Natural killer cell treated with Interleukin-12 subunit alpha and Interleukin-12 subunit beta and Interleukin-15 and Interleukin-18, amount 100 ng/mL, for 72 hours (primary cell): ENCODE measurements around the gene NLRP10. TPM values are rescaled to one million over a fixed set of nuclear protein-coding genes. Genes with fewer than 3 reads are reported as not detected.
A peak's percentile ranks its signal among the peaks of the same experiment; 100 is the strongest.

Experiments used
- ATAC-seq, 2 donors: fragments of 150-1000 bp; cut with Tn5 transposase in 1 of 2; sonication (Bioruptor Pico), chemical (Tn5 transposase) in 1 of 2; 2 replicates each; pipeline ENCODE4 v1.10.0; 2021
- DNase-seq: peaks from one replicate; pipeline ENCODE4 v3.0.0; 2022; ENCODE audit warnings: low spot score
- H3K27ac Mint-ChIP-seq, 2 donors: 1 replicate in 1 of 2; 2 replicates in 1 of 2; pipeline ENCODE4 v1.8.0; 2022; ENCODE audit warnings: mixed read lengths in 2 of 2, mild to moderate bottlenecking in 1 of 2, moderate library complexity in 1 of 2
- H3K27me3 Mint-ChIP-seq, 2 donors: 1 replicate in 1 of 2; 2 replicates in 1 of 2; pipeline ENCODE4 v1.8.0; 2022; ENCODE audit warnings: mixed read lengths in 2 of 2
- H3K36me3 Mint-ChIP-seq: one replicate; pipeline ENCODE4 v1.8.0; 2022; ENCODE audit warnings: mixed read lengths
- H3K4me1 Mint-ChIP-seq, 2 donors: 1 replicate in 1 of 2; 2 replicates in 1 of 2; pipeline ENCODE4 v1.8.0; 2022; ENCODE audit warnings: low read depth in 2 of 2, mixed read lengths in 2 of 2, mild to moderate bottlenecking in 1 of 2
- H3K4me3 Mint-ChIP-seq: one replicate; pipeline ENCODE4 v1.8.0; 2022; ENCODE audit warnings: mixed read lengths
- H3K9me3 Mint-ChIP-seq: 2 replicates; pipeline ENCODE4 v1.8.0; 2022; ENCODE audit warnings: mixed read lengths
- total RNA-seq, 2 donors: library from RNA; stranded (reverse); gene quantifications; one replicate each; pipeline ENCODE4 v1.2.3, GENCODE V29; 2022

The NLRP10 gene, protein sequence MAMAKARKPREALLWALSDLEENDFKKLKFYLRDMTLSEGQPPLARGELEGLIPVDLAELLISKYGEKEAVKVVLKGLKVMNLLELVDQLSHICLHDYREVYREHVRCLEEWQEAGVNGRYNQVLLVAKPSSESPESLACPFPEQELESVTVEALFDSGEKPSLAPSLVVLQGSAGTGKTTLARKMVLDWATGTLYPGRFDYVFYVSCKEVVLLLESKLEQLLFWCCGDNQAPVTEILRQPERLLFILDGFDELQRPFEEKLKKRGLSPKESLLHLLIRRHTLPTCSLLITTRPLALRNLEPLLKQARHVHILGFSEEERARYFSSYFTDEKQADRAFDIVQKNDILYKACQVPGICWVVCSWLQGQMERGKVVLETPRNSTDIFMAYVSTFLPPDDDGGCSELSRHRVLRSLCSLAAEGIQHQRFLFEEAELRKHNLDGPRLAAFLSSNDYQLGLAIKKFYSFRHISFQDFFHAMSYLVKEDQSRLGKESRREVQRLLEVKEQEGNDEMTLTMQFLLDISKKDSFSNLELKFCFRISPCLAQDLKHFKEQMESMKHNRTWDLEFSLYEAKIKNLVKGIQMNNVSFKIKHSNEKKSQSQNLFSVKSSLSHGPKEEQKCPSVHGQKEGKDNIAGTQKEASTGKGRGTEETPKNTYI
- total RNA-seq = not detected

DNA sequence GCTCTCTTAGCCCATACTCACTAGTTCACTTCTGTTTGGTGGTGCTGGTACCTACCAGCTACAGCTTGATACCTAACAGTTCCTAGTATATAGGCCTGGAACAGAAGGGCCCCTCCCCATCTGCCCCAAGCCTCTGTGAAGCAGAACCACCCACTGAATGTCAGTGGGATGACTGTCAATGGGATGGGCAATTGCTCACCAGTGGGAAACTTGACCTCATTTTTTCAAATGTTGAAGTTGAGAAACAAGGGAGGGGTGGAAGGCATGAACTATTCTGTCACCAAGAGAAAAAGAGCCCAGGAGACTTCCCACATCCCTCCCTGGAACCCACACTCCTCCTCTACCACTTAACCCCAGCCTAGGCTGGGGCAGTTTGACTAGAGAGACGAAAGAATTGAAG lies at the start of gene NLRP10:
Gene NLRP10 (minus strand): TSS at position 62 of the 400 bp plus-strand sequence. CDS start 1,952 bp downstream, outside the sequence.
- no peak within 1 kb of the TSS for H3K4me3 Mint-ChIP-seq
- no peak within 1 kb of the TSS for H3K27ac Mint-ChIP-seq
- no peaks in the 10 kb centered on the region for H3K4me1 Mint-ChIP-seq
- no peak for DNase-seq
- no peak for ATAC-seq
- H3K27me3 Mint-ChIP-seq = peaks cover 25 to 45% of the 10 kb centered on the region in 2 donors
- no peaks in the 10 kb centered on the region for H3K9me3 Mint-ChIP-seq
- no peaks in the 10 kb centered on the region for H3K36me3 Mint-ChIP-seq

DNA sequence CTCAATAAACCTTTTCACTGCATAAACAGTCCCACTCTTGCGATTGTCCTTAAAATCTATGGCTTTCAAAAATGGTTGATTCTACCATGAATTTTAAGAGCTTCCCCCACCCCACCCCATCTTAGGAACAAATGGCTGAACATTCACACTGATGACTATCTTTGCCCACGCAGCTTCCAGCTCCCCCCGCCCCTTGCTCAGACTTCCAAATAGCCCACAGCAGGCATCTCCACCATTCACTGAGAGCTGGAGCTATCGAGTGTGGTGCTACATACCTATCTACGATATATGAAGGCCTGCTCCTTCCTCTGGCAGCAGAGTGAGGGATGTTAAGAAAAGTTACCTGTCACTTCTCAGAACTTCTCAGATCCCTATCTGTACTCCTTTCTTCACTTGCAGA lies 48.6 kb upstream of the NLRP10 start:
- peaks cover 5 to 6% of the 10 kb centered on the region in 2 donors for H3K4me1 Mint-ChIP-seq
- ATAC-seq = no peak
- DNase-seq = no peak
- peaks cover 39 to 42% of the 10 kb centered on the region in 2 donors for H3K27me3 Mint-ChIP-seq
- H3K27ac Mint-ChIP-seq = no peak overlapping the region
- H3K36me3 Mint-ChIP-seq = no peaks in the 10 kb centered on the region
- H3K9me3 Mint-ChIP-seq = no peaks in the 10 kb centered on the region
- no peak overlapping the region for H3K4me3 Mint-ChIP-seq

DNA sequence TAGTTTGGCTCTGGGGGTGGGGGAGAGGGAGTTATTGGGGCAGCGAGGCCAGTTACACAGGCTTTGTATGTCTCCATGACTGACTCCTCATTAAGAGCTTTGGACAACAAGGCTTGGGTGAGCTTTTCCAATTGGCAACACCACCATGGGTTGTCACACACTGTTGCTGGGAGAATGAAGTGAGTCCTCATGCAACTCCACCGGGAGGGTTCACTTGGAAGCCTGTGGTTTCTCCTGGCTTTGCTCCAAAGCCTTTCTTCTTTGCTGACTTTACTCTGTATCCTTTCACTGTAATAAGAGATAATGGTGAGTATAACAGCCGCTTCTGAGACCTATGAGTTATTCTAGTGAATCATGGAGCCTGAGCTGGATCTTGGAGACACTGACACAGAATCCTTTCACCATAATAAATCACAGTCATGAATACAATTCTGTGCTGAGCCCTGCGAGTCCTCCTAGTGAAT lies 46.8 kb upstream of the NLRP10 start:
- H3K4me3 Mint-ChIP-seq = no peak overlapping the region
- H3K4me1 Mint-ChIP-seq = no peaks in the 10 kb centered on the region
- no peaks in the 10 kb centered on the region for H3K9me3 Mint-ChIP-seq
- no peak for ATAC-seq
- H3K27me3 Mint-ChIP-seq = peaks cover 25 to 30% of the 10 kb centered on the region in 2 donors
- H3K27ac Mint-ChIP-seq = no peak overlapping the region
- no peaks in the 10 kb centered on the region for H3K36me3 Mint-ChIP-seq
- DNase-seq = no peak

DNA sequence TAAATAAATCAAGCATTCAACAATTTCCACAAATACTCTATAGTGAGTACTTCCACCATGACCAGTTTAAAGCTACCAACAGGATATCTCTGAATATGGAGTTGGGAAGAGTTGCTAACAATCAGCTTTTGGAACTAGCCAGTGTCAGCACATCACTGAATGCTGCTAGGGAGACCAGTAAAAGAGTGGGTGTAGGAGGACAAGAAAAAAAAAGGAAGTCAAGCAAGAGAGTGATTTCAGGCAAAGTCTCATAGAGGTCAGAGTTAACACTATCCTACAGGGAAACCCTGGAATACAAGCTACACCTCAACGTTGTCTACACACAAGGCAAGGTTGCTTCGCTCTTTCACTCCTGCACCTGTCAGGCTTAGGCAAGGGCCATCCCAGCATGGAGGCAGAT lies 46.1 kb upstream of the NLRP10 start:
- Mint-ChIP-seq H3K27ac (no peak overlapping the region), H3K36me3 (no peaks in the 10 kb centered on the region), H3K9me3 (no peaks in the 10 kb centered on the region), H3K4me3 (no peak overlapping the region), H3K27me3 (peaks cover 24 to 25% of the 10 kb centered on the region in 2 donors), H3K4me1 (no peaks in the 10 kb centered on the region)
- DNase-seq (no peak), ATAC-seq (no peak)

- no peaks in the 10 kb centered on the region for H3K9me3 Mint-ChIP-seq
- H3K27ac Mint-ChIP-seq = no peak overlapping the region
- H3K36me3 Mint-ChIP-seq = no peaks in the 10 kb centered on the region
- no peaks in the 10 kb centered on the region for H3K4me1 Mint-ChIP-seq
- H3K27me3 Mint-ChIP-seq = peaks cover 13 to 14% of the 10 kb centered on the region in 2 donors
- ATAC-seq (no peak), DNase-seq (no peak)
- H3K4me3 Mint-ChIP-seq = no peak overlapping the region
Measured at GRCh38 chr11:8009856-8010255, 44.6 kb upstream of the NLRP10 start.

DNA sequence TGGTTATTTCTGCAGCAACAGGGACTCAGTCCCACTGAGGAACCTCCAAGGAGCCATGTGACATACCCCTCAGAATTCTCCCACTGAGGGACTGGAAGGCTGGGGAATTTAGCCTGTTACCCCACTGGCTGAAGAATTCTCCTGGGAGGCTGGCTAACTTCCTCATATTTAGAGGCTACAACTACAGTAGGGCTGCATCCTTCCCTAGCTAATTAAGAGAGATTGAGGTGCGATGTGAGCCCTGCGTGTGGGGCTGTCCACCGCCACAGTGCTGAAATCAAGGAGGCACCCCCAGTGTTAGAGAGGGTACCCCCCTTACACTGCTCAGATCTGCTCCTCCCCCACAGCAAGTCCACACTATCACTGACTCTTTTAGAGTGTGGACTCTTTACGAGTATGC lies 43.0 kb upstream of the NLRP10 start:
- Mint-ChIP-seq H3K4me3 (no peak overlapping the region), H3K9me3 (no peaks in the 10 kb centered on the region), H3K27me3 (peaks cover 5 to 7% of the 10 kb centered on the region in 2 donors), H3K4me1 (no peaks in the 10 kb centered on the region), H3K36me3 (no peaks in the 10 kb centered on the region), H3K27ac (no peak overlapping the region)
- ATAC-seq (no peak), DNase-seq (no peak)

DNA sequence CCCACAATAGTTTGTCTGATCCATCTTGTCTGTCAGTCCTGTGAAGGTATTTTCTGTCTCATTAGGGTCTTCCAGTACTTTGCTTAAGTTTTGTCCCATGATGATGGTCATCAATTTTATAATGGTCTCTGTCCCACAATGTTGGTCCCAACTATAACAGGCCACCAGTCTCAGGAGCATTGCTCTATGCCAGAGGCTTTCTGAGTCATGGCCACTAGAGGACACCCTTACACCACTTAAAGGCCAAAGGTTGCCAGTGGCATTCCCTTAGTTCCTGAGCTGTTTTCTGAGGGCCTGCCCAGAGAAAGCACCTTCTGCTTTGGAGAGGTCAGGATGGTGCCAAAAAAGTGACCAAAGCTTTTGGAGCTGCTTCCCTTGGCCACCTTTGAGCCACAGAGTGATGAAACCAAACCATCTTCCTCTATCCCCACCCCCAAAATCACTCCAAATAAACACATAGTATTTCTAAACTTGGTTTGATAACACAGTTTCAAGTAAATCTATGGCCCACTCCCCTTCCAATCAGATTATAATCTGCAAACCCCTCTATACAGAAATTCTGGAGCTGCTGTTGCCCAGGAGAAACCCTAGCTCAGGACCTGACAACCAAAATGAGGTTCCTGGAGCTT lies 41.2 kb upstream of the NLRP10 start:
- no peak overlapping the region for H3K4me3 Mint-ChIP-seq
- H3K27me3 Mint-ChIP-seq = peaks cover 5 to 7% of the 10 kb centered on the region in 2 donors
- ATAC-seq (peak; percentile 55 to 68), DNase-seq (no peak)
- H3K9me3 Mint-ChIP-seq = no peaks in the 10 kb centered on the region
- H3K27ac Mint-ChIP-seq = no peak overlapping the region
- no peaks in the 10 kb centered on the region for H3K36me3 Mint-ChIP-seq
- no peaks in the 10 kb centered on the region for H3K4me1 Mint-ChIP-seq

DNA sequence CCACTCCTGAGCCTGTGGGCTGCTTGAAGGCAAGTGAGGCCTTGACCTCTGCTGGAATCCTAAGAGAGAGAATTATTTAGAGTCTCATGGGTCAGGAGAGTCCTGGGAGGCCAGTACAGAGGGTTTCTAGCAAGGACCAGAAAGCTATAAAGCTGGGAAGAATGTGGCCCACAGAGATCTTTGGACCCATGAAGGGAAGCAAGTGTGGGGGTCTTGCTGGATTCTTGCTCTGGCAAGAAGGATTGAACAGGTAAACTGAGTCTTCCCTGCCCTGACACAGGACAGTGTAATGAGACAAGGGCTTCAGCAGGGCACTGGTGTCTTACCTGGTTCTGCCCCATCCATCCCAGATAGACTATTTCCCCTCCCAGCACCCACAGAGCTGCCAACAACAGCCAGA lies 40.3 kb upstream of the NLRP10 start:
- Mint-ChIP-seq H3K36me3 (no peaks in the 10 kb centered on the region), H3K27ac (no peak overlapping the region), H3K27me3 (peaks cover 5 to 7% of the 10 kb centered on the region in 2 donors), H3K9me3 (no peaks in the 10 kb centered on the region), H3K4me1 (no peaks in the 10 kb centered on the region), H3K4me3 (no peak overlapping the region)
- ATAC-seq (peak in 1 of 2 donors; percentile 16), DNase-seq (no peak)

- no peaks in the 10 kb centered on the region for H3K27me3 Mint-ChIP-seq
- H3K36me3 Mint-ChIP-seq = peaks cover 10% of the 10 kb centered on the region
- no peaks in the 10 kb centered on the region for H3K9me3 Mint-ChIP-seq
- H3K27ac Mint-ChIP-seq = no peak overlapping the region
- ATAC-seq (peak in 1 of 2 donors; percentile 18), DNase-seq (no peak)
- H3K4me1 Mint-ChIP-seq = no peaks in the 10 kb centered on the region
- H3K4me3 Mint-ChIP-seq = no peak overlapping the region
Measured at GRCh38 chr11:8004008-8004407, 38.8 kb upstream of the NLRP10 start.

DNA sequence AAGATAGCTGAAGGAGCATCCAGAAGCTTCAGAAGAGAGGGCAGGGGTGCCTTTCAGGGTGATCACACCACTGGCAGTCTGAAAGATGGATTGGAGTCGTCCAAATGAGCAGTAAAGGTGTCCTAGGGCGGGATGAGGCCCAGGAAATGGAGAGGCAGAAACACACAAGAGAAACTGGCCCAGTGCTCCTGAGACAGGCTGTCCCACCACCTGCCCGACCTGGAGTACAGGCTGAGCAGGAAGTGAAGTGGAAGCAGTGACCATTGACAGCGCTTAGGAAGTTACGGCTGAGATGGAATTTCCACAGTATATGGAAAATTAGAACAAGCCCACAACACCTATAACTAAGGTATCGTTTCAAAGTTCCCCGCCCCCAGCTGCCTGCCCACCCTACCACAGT lies 37.9 kb upstream of the NLRP10 start:
- no peak for DNase-seq
- Mint-ChIP-seq H3K9me3 (no peaks in the 10 kb centered on the region), H3K27ac (no peak overlapping the region), H3K27me3 (no peaks in the 10 kb centered on the region), H3K4me1 (no peaks in the 10 kb centered on the region), H3K36me3 (peaks cover 13% of the 10 kb centered on the region), H3K4me3 (no peak overlapping the region)
- peak in 1 of 2 donors; percentile 24 for ATAC-seq

DNA sequence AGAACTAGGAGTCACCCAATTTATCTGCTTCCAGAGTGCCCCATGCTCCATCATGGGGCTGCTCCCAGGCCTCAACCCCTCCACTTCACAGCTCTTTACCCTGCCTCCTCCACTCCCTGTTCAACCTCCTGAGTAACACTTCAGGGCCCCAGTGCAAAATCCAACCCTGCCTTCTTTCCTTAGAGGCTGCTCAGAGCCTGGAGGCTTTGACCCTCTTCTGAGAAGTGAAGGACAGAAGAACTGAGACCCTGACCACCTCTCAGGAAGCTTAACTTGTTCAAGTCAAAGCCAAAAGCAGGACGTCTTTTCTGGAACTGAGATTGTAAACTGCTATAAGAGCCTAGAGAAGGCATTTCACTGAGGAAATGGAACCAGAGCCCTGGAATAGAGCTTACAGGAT lies 37.4 kb upstream of the NLRP10 start:
- H3K36me3 Mint-ChIP-seq = peaks cover 15% of the 10 kb centered on the region
- no peak overlapping the region for H3K4me3 Mint-ChIP-seq
- no peaks in the 10 kb centered on the region for H3K4me1 Mint-ChIP-seq
- DNase-seq (no peak), ATAC-seq (no peak)
- H3K27me3 Mint-ChIP-seq = no peaks in the 10 kb centered on the region
- no peak overlapping the region for H3K27ac Mint-ChIP-seq
- H3K9me3 Mint-ChIP-seq = no peaks in the 10 kb centered on the region

GRCh38 chr11:8000390-8000789 lies 35.1 kb upstream of the NLRP10 start:
- peaks cover 38% of the 10 kb centered on the region for H3K36me3 Mint-ChIP-seq
- no peak for DNase-seq
- ATAC-seq = no peak
- H3K4me1 Mint-ChIP-seq = no peaks in the 10 kb centered on the region
- no peaks in the 10 kb centered on the region for H3K27me3 Mint-ChIP-seq
- H3K27ac Mint-ChIP-seq = no peak overlapping the region
- H3K4me3 Mint-ChIP-seq = no peak overlapping the region
- no peaks in the 10 kb centered on the region for H3K9me3 Mint-ChIP-seq

GRCh38 chr11:7999795-8000194 lies 34.5 kb upstream of the NLRP10 start:
- Mint-ChIP-seq H3K27me3 (no peaks in the 10 kb centered on the region), H3K36me3 (peaks cover 44% of the 10 kb centered on the region), H3K4me1 (peaks cover 0 to under 1% of the 10 kb centered on the region in 2 donors), H3K9me3 (no peaks in the 10 kb centered on the region), H3K27ac (no peak overlapping the region), H3K4me3 (no peak overlapping the region)
- ATAC-seq (no peak), DNase-seq (no peak)
